GM18861 (cell line): ENCODE results near the gene WNT6.

Source experiments
- ATAC-seq: cut with Tn5 transposase; IDR thresholded peaks from one replicate; pipeline ENCODE4 v1.9.1; 2021; ENCODE audit not compliant: unreplicated experiment

WNT6 gene

DNA sequence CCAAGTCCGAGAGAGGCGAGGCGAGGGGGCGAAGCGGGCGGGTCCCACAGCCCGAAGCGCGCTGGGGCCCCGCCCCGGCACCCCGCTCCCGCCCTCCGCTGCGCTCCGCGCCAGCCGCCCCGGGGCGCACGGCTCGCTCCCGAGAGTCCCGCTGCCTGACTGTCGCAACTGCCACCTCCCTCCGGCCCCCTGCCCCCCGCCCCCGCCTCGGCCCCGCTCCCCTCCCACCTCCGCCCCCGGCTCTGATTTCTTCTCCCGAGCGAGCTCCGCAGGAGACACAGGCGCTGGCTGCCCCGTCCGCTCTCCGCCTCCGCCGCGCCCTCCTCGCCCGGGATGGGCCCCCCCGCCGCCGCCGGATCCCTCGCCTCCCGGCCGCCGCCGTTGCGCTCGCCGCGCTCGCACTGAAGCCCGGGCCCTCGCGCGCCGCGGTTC, at the start of gene WNT6:
Gene WNT6, plus strand, starts transcription at position 250 of the 432 bp plus-strand sequence. CDS start 233 bp downstream, outside the sequence.
- ATAC-seq, result no peak

DNA sequence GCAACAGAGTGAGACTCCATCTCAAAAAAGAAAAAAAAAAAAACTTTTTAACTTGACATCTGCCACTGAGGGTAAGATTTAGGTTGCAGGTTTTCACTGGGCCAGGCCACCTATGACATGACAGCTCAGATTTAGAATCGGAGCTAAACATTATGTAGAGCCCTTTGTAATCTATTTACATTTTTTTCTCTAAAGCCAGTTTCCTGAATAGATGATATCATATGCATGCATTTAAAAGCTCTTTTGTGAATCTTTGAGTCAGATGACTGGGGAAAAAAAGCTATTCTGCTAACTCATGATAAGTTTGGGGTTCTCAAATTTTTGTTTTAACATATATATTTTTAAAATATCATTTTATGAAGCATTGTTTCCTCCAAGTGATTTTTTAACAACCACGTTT, 49.3 kb upstream of the WNT6 start:
- no peak for ATAC-seq

DNA sequence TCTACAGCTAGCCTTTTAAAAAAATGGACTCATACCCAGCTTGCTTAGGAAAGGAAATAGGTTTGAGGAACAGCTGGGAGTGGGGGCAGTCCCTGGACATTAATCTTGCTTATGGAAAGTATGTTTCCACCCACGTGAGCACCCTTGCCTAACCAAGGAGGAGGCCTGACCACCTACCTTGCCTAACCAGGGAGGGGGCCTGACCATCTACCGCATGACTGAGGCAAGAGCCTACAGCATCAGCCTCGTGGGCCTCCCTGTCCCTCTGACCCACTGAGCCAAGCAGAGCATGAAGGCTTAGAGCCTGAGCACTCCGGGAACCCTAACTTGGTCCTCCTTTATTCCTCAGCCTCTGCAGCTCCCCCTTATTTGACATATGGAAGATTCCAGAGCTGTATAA, 48.2 kb upstream of the WNT6 start:
- ATAC-seq, result no peak

DNA sequence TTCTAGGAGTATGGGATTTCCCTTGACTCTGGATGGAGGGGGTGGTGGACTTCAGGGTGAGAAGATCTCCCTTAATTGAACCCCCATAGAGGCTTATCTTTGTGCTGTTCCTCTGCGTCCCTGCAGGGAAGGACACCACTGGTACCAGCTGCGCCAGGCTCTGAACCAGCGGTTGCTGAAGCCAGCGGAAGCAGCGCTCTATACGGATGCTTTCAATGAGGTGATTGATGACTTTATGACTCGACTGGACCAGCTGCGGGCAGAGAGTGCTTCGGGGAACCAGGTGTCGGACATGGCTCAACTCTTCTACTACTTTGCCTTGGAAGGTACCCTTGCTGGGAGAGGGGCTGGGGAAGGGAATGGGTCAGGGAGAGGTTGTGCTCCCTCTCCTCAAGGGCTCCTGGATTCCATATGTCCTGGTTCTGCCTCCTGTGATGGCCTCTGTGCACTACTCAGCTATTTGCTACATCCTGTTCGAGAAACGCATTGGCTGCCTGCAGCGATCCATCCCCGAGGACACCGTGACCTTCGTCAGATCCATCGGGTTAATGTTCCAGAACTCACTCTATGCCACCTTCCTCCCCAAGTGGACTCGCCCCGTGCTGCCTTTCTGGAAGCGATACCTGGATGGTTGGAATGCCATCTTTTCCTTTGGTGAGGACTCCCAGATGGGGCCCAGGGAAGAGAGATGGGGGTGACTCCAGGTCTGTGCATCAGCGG, 47.3 kb upstream of the WNT6 start:
- ATAC-seq, result no peak

DNA sequence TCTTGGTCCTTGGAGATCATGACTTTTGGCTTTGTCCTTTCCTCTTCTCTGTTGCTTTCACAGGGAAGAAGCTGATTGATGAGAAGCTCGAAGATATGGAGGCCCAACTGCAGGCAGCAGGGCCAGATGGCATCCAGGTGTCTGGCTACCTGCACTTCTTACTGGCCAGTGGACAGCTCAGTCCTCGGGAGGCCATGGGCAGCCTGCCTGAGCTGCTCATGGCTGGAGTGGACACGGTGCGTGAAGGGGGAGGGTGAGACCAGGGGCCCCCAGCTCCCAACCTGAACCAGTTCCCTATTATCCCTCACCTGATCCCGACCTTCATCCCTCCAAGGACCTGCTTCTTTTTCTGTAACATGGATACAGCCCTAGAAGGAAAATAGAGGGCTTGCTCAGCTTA, 46.7 kb upstream of the WNT6 start:
- ATAC-seq, result no peak

DNA sequence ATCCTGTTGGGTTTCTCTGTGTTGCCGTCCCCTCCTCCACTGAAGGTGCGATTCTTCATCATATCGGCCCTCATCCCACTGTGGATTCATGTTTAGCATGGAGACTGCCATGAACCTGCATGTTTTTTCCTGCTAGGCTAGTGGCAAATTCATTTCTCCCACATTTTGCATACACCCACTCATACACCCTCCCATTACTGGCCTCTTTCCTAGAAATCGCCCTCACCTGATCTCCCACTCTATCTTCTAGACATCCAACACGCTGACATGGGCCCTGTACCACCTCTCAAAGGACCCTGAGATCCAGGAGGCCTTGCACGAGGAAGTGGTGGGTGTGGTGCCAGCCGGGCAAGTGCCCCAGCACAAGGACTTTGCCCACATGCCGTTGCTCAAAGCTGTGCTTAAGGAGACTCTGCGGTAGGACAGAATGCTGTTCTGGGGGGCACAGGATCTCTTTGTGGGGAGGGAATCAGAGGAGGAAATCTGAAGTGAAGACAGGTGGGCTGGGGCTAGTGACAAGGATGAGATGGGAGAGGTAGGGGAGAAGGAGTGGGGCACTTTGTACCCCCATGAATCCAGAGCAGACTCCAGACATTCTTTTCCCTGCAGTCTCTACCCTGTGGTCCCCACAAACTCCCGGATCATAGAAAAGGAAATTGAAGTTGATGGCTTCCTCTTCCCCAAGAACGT, 45.7 kb upstream of the WNT6 start:
- no peak for ATAC-seq

DNA sequence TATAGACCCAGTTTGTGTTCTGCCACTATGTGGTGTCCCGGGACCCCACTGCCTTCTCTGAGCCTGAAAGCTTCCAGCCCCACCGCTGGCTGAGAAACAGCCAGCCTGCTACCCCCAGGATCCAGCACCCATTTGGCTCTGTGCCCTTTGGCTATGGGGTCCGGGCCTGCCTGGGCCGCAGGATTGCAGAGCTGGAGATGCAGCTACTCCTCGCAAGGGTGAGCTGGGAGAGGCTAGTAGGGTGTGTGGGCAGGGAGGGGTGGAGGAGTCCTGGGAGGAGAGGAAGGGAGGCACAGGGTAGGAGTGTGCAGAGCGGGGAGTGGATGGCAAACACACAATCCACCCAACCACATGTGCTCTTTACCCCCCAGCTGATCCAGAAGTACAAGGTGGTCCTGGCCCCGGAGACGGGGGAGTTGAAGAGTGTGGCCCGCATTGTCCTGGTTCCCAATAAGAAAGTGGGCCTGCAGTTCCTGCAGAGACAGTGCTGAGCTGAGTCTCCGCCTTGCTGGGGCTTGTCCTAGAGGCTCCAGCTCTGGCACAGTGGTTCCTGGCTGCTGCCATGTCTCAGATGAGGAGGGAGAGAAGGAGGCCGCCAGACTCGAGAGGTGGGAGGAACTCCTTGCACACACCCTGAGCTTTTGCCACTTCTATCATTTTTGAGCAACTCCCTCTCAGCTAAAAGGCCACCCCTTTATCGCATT, 44.9 kb upstream of the WNT6 start:
- ATAC-seq, result no peak

DNA sequence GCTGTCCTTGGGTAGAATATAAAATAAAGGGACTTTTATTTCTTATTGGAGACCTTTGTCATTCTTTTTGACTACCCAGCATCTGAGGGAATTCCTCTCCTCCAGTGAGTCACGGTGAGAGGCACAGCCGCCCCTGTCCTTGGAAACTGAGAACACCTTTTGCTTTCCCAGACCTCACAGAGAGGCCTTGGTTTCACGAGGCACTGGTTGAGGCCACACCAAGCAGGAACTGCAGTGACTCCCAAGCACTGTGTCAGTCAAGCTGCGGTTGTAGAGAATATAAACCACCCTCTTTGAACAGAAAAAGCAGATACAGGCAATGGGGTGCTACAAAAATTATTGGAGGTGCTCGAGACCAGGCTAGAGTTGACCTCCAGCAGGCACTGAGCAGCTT, 44.4 kb upstream of the WNT6 start:
- no peak for ATAC-seq

DNA sequence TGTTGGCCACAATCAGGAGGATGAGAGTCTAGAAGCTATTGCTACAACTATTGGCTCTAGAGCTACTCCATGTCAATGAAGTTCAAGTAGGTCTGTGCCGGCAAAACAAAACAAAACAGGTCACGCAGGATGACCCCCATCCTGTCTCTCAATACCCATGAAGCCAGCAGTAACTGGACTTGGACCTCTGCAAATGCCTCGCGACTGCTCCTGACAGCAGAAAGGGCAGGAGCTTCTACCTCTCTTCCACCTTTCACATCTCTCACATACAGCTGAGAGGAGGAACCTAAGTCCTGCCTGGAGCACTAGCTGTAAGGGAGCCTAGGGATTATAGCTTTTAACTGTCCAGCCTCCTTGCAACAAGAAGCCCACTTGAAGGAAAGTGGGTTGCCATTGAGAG, 44.0 kb upstream of the WNT6 start:
- no peak for ATAC-seq

DNA sequence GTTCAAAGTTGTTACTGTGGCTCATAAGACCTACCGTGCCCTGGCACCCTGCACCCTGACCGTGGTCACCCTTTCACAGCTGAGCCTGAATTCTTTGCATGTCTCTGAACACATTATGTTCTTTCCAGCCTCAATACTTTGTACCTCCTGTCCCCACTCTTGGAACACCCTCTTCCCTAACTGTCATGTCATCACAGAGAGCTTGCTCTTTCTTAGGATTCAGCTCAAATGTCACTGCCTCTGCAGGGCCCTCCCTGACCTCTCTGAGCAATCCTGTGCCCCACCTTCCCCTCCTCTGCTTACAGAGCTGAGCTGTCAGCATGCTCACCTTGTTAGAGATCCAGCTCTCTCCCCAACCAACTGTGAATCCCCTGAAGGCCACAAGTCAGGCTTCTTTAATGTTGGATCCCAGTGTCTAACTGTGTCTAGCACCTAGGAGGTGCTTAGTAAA, 43.0 kb upstream of the WNT6 start:
- ATAC-seq, result no peak

DNA sequence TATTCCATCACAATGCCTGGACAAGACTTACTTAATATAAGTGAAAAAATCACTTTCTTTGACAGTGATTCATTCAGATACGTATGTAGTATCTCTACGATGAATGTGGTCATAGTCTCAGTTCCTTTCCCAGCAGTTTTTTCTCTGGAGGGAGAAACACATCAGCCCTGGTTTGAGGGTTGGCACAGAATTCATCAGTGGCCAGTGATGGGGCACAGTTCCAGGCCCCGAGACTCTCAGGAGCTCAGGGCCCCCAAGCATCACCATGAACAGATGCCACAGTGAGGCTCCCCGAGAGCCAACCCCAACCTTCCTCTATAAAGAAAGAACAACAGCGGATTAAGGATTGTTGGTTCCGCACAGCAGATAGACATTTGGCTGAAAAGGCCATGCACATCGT, 40.5 kb upstream of the WNT6 start:
- ATAC-seq, result no peak

DNA sequence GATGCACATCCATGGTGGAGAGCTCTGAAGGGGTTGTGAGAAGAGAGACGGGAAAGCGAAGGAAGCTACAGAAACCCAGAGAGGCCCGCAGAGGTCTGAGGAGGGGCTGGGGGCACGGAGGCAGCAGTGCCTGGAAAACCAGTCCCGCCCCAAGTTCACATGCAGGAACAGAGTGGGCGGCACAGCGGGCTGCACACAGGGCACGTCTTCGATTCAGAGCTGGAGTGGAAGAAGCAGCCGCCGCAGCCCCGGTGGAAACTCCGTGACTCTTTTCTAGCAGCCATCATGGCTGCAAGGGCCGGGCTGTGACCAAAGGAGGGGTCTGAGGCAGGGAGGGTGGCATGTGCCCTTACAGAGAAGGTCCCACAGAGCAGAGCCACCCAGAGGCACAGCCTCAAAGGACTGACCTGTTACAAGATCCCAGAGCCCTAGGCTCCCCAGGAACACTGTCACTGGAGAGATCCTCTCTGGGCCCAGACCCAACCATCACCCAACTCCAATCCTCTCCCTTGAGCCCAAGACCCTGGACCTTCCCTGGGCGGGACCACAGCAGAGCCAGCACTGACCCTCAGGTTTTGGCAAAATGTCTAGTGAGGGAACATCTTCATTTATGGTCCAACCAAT, 38.7 kb upstream of the WNT6 start:
- no peak for ATAC-seq

DNA sequence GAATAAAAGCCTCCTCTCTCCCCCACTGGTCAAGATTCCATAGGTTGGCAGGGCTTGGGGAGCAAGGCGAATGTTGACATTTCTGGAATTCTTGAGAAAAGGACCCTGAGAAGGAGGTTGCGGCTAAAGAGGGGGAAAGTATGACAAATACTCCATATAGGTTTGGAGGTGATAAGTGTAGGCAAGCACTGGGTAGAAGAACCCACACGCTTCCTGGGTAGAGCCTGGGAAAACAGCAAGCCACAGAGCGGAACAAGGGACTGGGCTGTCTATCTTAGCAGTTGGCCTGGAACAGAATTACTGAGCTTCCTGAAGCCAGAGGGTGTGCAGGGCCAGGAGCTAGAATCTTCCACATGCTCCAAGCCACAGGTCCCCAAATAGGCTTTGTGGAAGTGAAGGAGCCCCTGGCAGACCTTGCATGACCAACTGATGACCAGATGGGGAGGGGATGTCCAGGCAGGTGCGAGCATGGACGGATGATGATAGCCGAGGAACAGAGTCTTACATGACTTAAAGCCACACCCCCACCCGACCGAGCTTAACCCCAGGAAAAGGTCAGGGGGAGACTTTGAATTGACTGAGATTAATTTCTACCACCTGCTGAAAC, 37.9 kb upstream of the WNT6 start:
- ATAC-seq, result no peak

DNA sequence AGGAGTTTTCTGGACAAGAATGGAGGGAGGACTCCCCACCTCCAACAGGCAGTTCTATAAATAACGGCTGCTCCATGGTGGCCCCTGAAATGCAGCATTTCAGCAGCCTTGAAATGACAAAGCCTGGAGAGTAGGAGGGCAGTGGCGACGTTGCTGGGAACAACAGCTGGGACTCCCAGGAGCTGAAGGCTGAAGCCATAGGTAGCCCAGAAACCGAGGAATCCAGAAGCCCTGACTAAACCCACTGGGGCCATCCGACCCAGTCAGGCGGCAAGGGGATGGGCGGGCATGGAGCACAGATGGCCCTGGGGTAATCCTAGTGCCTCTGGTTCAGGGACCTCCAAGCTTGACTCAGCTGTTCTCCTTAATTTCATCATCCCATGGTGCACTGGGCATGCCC, 37.0 kb upstream of the WNT6 start:
- no peak for ATAC-seq

DNA sequence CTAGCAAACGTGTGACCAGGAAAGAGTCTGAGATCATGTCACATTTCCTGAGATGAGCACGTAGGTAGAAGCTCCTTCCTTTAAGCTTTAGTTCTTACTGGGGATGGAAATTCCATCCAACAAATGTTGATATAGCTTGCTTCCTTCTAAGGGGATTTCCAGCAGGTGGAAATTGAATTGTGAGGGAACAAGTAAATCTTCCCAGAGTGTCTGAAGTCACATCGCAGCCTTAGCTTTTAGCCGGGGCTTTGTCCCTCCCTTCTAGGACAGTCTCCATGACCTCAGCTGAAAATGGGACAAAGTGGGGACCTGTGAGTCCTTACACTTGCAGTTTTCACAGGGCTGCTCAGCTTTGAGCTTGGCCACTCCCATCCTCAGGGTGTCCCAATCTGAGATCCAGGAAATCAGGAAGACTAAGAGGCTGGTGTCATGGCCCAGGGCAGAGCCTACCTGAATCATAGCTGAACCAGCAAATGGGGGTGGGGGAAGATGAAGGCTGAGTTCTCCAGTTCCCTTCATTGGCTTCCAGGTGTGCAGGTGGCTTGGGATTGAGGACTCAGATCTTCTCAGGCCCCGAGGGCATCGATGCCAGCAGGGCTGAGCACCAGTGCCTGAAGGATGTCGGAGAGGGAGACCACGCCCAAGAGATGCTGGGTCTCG, 36.3 kb upstream of the WNT6 start:
- no peak for ATAC-seq

DNA sequence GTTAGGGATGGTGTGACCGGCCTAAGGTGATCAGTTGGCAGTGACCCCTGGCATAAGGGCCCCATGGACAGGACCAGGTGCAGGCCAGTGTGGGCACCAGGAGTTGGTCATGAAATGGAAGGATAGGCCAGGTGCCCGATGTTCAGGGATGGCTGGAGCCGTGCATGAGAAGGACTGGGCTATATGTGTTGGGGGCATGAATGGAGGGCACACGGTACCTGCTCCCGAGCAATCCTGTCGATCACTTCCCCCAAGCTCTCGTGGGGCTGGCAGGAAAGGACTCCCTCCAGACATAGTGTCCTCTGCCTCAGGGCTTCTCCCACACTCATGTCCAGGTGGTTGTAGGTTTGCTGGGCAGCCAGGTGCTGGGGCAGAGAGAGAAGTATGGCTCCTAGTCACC, 35.6 kb upstream of the WNT6 start:
- no peak for ATAC-seq

DNA sequence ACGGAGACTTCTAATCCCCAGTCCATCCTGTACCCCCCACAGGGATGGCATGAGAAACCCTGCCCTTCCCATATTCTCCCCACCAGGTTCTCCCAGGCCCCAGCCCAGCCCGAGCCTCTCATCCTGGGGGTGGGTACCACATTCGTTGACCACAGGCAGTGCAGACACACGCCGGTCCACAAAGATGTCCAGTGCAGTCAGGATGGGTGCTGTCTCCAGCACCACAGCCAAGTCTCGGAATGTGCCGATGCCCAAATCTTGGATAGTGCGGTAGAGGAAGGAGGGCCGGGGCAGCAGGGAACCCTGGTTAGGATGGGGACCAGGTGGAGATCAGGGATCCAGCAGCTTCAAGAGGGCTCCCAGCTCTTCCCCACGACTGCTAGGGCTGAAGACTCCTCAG, 32.8 kb upstream of the WNT6 start:
- no peak for ATAC-seq

DNA sequence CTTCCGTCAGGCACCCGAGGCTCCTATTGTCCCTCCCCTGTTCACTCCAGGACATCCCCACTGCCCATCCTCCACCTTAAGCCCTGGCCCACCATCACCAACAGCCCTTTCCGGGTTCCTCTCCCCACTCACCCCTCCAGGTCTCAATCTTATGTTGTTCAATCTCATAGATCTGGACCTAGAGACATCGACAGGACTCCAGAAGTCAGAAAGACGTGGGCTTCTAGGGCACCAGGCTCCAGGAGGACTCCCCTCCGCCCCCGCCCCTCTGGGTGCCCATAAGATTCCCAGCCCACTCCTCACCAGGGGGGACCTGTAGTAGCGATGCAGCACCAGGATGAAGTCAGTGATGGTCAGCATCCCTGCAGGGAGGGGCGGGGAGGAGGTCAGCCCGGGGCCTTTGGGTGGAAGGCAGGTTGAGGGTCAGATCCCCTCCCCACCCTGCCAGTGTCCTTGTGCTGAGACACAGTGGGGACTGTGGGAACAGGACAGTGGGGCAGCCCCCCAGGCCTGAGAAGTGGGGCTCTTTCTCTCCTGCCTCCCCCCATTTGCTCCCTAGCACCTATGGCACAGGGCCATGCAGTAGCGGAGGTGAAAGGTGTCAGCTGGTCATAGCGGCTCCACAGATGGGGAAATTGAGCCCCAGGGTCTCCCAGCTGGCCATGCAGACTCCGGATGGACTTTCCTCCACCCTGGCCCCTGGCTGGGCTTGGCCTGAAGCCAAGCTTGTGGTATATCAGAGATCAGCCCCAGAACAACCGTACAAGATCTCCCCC, 31.7 kb upstream of the WNT6 start:
- ATAC-seq, result no peak

DNA sequence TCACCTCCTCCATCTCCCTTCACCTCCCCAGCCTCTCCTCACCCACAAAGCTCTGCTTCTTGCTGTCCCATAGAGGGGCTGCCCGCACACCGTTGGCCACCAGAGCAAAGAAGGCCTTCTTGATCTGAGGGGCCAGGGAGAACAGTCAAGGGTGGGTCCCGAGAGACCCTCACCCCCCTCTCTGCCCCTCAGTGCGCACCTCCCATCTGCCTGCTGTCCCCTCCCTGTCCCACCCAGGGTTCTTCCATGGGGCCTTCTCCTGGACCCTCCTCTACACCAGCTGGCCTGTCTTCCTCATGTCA, 31.2 kb upstream of the WNT6 start:
- no peak for ATAC-seq

DNA sequence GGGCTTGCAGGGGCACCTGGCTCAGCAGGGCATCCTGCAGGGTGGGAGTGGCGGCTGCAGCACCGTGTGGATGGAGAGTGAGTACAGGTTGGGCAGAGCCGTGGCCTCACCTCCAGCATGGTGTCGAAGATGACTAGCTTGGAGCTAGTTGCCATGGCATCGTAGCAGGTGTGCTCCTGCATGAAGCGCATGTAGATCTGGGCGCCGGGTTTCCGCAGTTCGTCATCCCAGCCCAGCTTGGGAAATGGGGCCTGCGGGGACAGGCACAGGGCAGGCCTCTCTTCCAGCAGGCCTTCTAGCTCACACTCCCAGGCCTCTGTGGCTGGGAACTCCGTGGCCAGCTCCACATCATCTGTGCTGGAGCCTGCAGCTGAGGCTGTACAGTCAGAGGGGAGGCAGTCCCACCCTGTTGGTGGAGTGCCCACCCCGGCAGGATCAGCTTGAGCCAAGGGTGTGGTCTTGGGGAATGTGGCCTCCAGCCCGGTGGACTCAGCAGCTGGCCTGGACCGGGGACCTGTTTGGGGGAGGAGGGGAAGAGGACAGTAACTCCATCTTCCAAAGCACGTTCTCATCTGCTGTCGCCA, 29.6 kb upstream of the WNT6 start:
- ATAC-seq, result no peak
